Measurements from ENCODE around the gene CLSTN1.

Gene CLSTN1

GRCh38 chr1:9823943-9824701 lies at the start of gene CLSTN1:
Gene CLSTN1 (minus strand): TSS chr1:9823965. CDS start chr1:9823733, 232 bp downstream.
- peak within 1 kb of the TSS; percentile 66 for H3K27ac Mint-ChIP-seq
- no peaks in the 10 kb centered on the region for H3K27me3 Mint-ChIP-seq
- peaks cover 33% of the 10 kb centered on the region for H3K4me1 Mint-ChIP-seq
- peak within 1 kb of the TSS; percentile 89 for H3K4me3 Mint-ChIP-seq
- peak; percentile 89 for ATAC-seq
- H3K9me3 Mint-ChIP-seq, result no peaks in the 10 kb centered on the region
- H3K36me3 Mint-ChIP-seq, result no peaks in the 10 kb centered on the region

GRCh38 chr1:9873385-9873784 lies 49.6 kb upstream of the CLSTN1 start:
- Mint-ChIP-seq H3K36me3 (no peaks in the 10 kb centered on the region), H3K27me3 (no peaks in the 10 kb centered on the region), H3K4me3 (no peak overlapping the region), H3K4me1 (peaks cover 7% of the 10 kb centered on the region), H3K27ac (no peak overlapping the region), H3K9me3 (no peaks in the 10 kb centered on the region)
- ATAC-seq, result no peak

GRCh38 chr1:9872430-9873165 lies 48.8 kb upstream of the CLSTN1 start:
- Mint-ChIP-seq H3K27me3 (no peaks in the 10 kb centered on the region), H3K4me1 (peaks cover 8% of the 10 kb centered on the region), H3K4me3 (no peak overlapping the region), H3K27ac (no peak overlapping the region), H3K36me3 (no peaks in the 10 kb centered on the region), H3K9me3 (no peaks in the 10 kb centered on the region)
- ATAC-seq, result no peak

GRCh38 chr1:9871707-9872425 lies 48.1 kb upstream of the CLSTN1 start:
- Mint-ChIP-seq H3K27ac (no peak overlapping the region), H3K4me3 (no peak overlapping the region), H3K4me1 (peaks cover 15% of the 10 kb centered on the region), H3K36me3 (no peaks in the 10 kb centered on the region), H3K9me3 (no peaks in the 10 kb centered on the region), H3K27me3 (no peaks in the 10 kb centered on the region)
- ATAC-seq, result no peak

GRCh38 chr1:9871021-9871420 lies 47.3 kb upstream of the CLSTN1 start:
- Mint-ChIP-seq H3K4me3 (no peak overlapping the region), H3K27ac (no peak overlapping the region), H3K36me3 (no peaks in the 10 kb centered on the region), H3K27me3 (no peaks in the 10 kb centered on the region), H3K9me3 (no peaks in the 10 kb centered on the region), H3K4me1 (peaks cover 18% of the 10 kb centered on the region)
- ATAC-seq, result no peak

GRCh38 chr1:9870572-9870971 lies 46.8 kb upstream of the CLSTN1 start:
- Mint-ChIP-seq H3K4me3 (no peak overlapping the region), H3K4me1 (peaks cover 18% of the 10 kb centered on the region), H3K36me3 (no peaks in the 10 kb centered on the region), H3K27me3 (no peaks in the 10 kb centered on the region), H3K27ac (no peak overlapping the region), H3K9me3 (no peaks in the 10 kb centered on the region)
- no peak for ATAC-seq

GRCh38 chr1:9869831-9870251 lies 46.1 kb upstream of the CLSTN1 start:
- Mint-ChIP-seq H3K4me3 (no peak overlapping the region), H3K27ac (no peak overlapping the region), H3K36me3 (no peaks in the 10 kb centered on the region), H3K4me1 (peaks cover 13% of the 10 kb centered on the region), H3K9me3 (no peaks in the 10 kb centered on the region), H3K27me3 (no peaks in the 10 kb centered on the region)
- no peak for ATAC-seq

- Mint-ChIP-seq H3K4me1 (peaks cover 20% of the 10 kb centered on the region), H3K36me3 (no peaks in the 10 kb centered on the region), H3K9me3 (no peaks in the 10 kb centered on the region), H3K27me3 (no peaks in the 10 kb centered on the region), H3K4me3 (no peak overlapping the region), H3K27ac (no peak overlapping the region)
- ATAC-seq, result no peak
Measured at GRCh38 chr1:9868244-9868590, 44.5 kb upstream of the CLSTN1 start.

GRCh38 chr1:9867408-9868243 lies 43.9 kb upstream of the CLSTN1 start:
- no peak overlapping the region for H3K4me3 Mint-ChIP-seq
- peaks cover 20% of the 10 kb centered on the region for H3K4me1 Mint-ChIP-seq

GRCh38 chr1:9866836-9867235 lies 43.1 kb upstream of the CLSTN1 start:
- Mint-ChIP-seq H3K4me1 (peaks cover 20% of the 10 kb centered on the region), H3K27ac (peak overlapping the region; percentile 63), H3K36me3 (no peaks in the 10 kb centered on the region), H3K27me3 (no peaks in the 10 kb centered on the region), H3K9me3 (no peaks in the 10 kb centered on the region), H3K4me3 (no peak overlapping the region)
- ATAC-seq, result no peak

More at GRCh38 chr1:9867408-9868243, 43.9 kb upstream of the CLSTN1 start:
- Mint-ChIP-seq H3K36me3 (no peaks in the 10 kb centered on the region), H3K27ac (peak overlapping the region; percentile 63), H3K27me3 (no peaks in the 10 kb centered on the region), H3K9me3 (no peaks in the 10 kb centered on the region)
- ATAC-seq, result peak; percentile 90

GRCh38 chr1:9865724-9866123 lies 42.0 kb upstream of the CLSTN1 start:
- Mint-ChIP-seq H3K36me3 (no peaks in the 10 kb centered on the region), H3K27me3 (no peaks in the 10 kb centered on the region), H3K4me1 (peaks cover 20% of the 10 kb centered on the region), H3K9me3 (no peaks in the 10 kb centered on the region), H3K4me3 (no peak overlapping the region), H3K27ac (peak overlapping the region; percentile 63)
- no peak for ATAC-seq

GRCh38 chr1:9863371-9863770 lies 39.6 kb upstream of the CLSTN1 start:
- Mint-ChIP-seq H3K27me3 (no peaks in the 10 kb centered on the region), H3K4me1 (peaks cover 20% of the 10 kb centered on the region), H3K36me3 (peaks cover 2% of the 10 kb centered on the region), H3K9me3 (no peaks in the 10 kb centered on the region), H3K4me3 (no peak overlapping the region), H3K27ac (peak overlapping the region; percentile 50)
- ATAC-seq, result no peak

GRCh38 chr1:9861360-9861759 lies 37.6 kb upstream of the CLSTN1 start:
- Mint-ChIP-seq H3K36me3 (peaks cover 10% of the 10 kb centered on the region), H3K27me3 (no peaks in the 10 kb centered on the region), H3K4me1 (peaks cover 9% of the 10 kb centered on the region), H3K27ac (no peak overlapping the region), H3K9me3 (no peaks in the 10 kb centered on the region), H3K4me3 (no peak overlapping the region)
- ATAC-seq, result no peak

GRCh38 chr1:9860887-9861286 lies 37.1 kb upstream of the CLSTN1 start:
- Mint-ChIP-seq H3K36me3 (peaks cover 10% of the 10 kb centered on the region), H3K27ac (no peak overlapping the region), H3K27me3 (no peaks in the 10 kb centered on the region), H3K4me3 (no peak overlapping the region), H3K4me1 (peaks cover 9% of the 10 kb centered on the region), H3K9me3 (no peaks in the 10 kb centered on the region)
- no peak for ATAC-seq
